Right ventricle myocardium inferior (tissue), 1 donor: Measurements from ENCODE around the gene RASGRP4. TPM values are rescaled to one million over a fixed set of nuclear protein-coding genes. Genes with fewer than 3 reads are reported as not detected.
"Not testable (repeated sequence)": the region's sequence is repeated elsewhere in the genome, so short reads cannot be mapped to it uniquely, and the experiment has no call there.

ENCODE experiments used
- ATAC-seq: fragments of 200-7000 bp; cut with Tn5 transposase; one replicate; pipeline ENCODE4 v1.9.1; 2020; ENCODE audit warnings: mild to moderate bottlenecking, moderate library complexity
- DNase-seq: peaks from one replicate; pipeline ENCODE4 v3.0.0; 2021; ENCODE audit errors: missing footprints
- intact Hi-C: fragments of 100-400 bp; cut with DNase I; formaldehyde crosslinking; loops from one replicate; pipeline ENCODE4 v1.11.0; 2022
- total RNA-seq: library from RNA; stranded (reverse); fragmentation: NEBNext Ultra II Directional; extraction: Animal tissue kit (Norgen Biotek cat#: 25700); gene quantifications from one replicate; pipeline ENCODE4 v1.2.1, GENCODE V29; 2021
- donor health status: DM: no; HTN: yes; CAD: no; lungs with severe emphysema.

The RASGRP4 gene
- total RNA-seq, 1 donor from 2014 or later = 1.7 TPM

- intact Hi-C loops = no loop called here
- no peak for ATAC-seq
Measured at GRCh38 chr19:38451629-38452028, 25.6 kb upstream of the RASGRP4 start.

GRCh38 chr19:38451036-38451435 lies 25.0 kb upstream of the RASGRP4 start:
- DNase-seq = no peak
- intact Hi-C loops = no loop called here
- no peak for ATAC-seq

More at GRCh38 chr19:38451629-38452028, 25.6 kb upstream of the RASGRP4 start:
- DNase-seq = no peak

- no peak for ATAC-seq
- DNase-seq = no peak
- intact Hi-C loops = no loop called here
Measured at GRCh38 chr19:38449518-38449917, 23.5 kb upstream of the RASGRP4 start.

- intact Hi-C loops = no loop called here
- no peak for ATAC-seq
- no peak for DNase-seq
Measured at GRCh38 chr19:38448225-38448624, 22.2 kb upstream of the RASGRP4 start.

- no peak for ATAC-seq
- intact Hi-C loops = no loop called here
- no peak for DNase-seq
Measured at GRCh38 chr19:38445362-38445761, 19.3 kb upstream of the RASGRP4 start.

- no peak for ATAC-seq
- intact Hi-C loops = no loop called here
Measured at GRCh38 chr19:38444026-38444425, 18.0 kb upstream of the RASGRP4 start.

GRCh38 chr19:38443458-38443999 lies 17.5 kb upstream of the RASGRP4 start:
- ATAC-seq (no peak), DNase-seq (no peak)
- intact Hi-C loops = no loop called here

More at GRCh38 chr19:38444026-38444425, 18.0 kb upstream of the RASGRP4 start:
- DNase-seq = no peak

GRCh38 chr19:38442736-38443135 lies 16.7 kb upstream of the RASGRP4 start:
- intact Hi-C loops = no loop called here
- no peak for ATAC-seq
- no peak for DNase-seq

- no peak for ATAC-seq
- DNase-seq = no peak
- intact Hi-C loops = no loop called here
Measured at GRCh38 chr19:38441657-38442348, 15.8 kb upstream of the RASGRP4 start.

GRCh38 chr19:38440592-38440991 lies 14.6 kb upstream of the RASGRP4 start:
- DNase-seq = no peak
- intact Hi-C loops = no loop called here
- no peak for ATAC-seq

GRCh38 chr19:38437917-38438316 lies 11.9 kb upstream of the RASGRP4 start:
- intact Hi-C loops = no loop called here
- no peak for DNase-seq
- ATAC-seq = no peak

- DNase-seq (no peak), ATAC-seq (no peak)
- intact Hi-C loops = no loop called here
Measured at GRCh38 chr19:38437295-38437694, 11.3 kb upstream of the RASGRP4 start.

GRCh38 chr19:38434549-38435051 lies 8.6 kb upstream of the RASGRP4 start:
- ATAC-seq (no peak), DNase-seq (no peak)
- intact Hi-C loops = no loop called here

- ATAC-seq = peak; percentile 71
- intact Hi-C loops = no loop called here
- DNase-seq = peak; percentile 93
Measured at GRCh38 chr19:38433268-38433733, 7.3 kb upstream of the RASGRP4 start, which contains the start of gene RYR1. Gene RYR1, plus strand, starts transcription at chr19:38433691. Its CDS starts 139 bp downstream, at chr19:38433830.

GRCh38 chr19:38430931-38431330 lies 4.9 kb upstream of the RASGRP4 start:
- DNase-seq = no peak
- intact Hi-C loops = no loop called here
- no peak for ATAC-seq

- no peak for DNase-seq
- no peak for ATAC-seq
- intact Hi-C loops = no loop called here
Measured at GRCh38 chr19:38429811-38430156, 3.8 kb upstream of the RASGRP4 start.

- ATAC-seq (no peak), DNase-seq (no peak)
- intact Hi-C loops = no loop called here
Measured at GRCh38 chr19:38429055-38429810, 3.2 kb upstream of the RASGRP4 start.

GRCh38 chr19:38427035-38427677 lies 1.1 kb upstream of the RASGRP4 start:
- DNase-seq, intact Hi-C loops, ATAC-seq: not testable (repeated sequence)

- intact Hi-C loops = no loop called here
- no peak for DNase-seq
- ATAC-seq = no peak
Measured at GRCh38 chr19:38425222-38425809, 703 bp downstream of the RASGRP4 start.
